Suprapubic skin (tissue), 3 donors: ENCODE data around the gene TMEM52.

ENCODE experiments used
- EP300 ChIP-seq: sonication (generic); formaldehyde crosslinking; IDR thresholded peaks from one replicate; pipeline ENCODE4 v1.6.1; 2017; ENCODE audit warnings: antibody characterized with exemption
- POLR2A ChIP-seq, 2 donors: fragments of 450-650 bp; IDR thresholded peaks; one replicate each; pipeline ENCODE4 v1.6.1; 2017; ENCODE audit warnings: antibody characterized with exemption in 2 of 2, mild to moderate bottlenecking in 2 of 2, moderate library complexity in 2 of 2
- TF ChIP-seq, protein P1 (sequence below), 2 donors: fragments of 200-600 bp in 1 of 2; fragments of 450-650 bp in 1 of 2; sonication (generic) in 1 of 2; IDR thresholded peaks; one replicate each; pipeline ENCODE4 v1.5.1; 2016 to 2019; ENCODE audit warnings: antibody characterized with exemption in 2 of 2, mild to moderate bottlenecking in 1 of 2, moderate library complexity in 1 of 2

DNA sequence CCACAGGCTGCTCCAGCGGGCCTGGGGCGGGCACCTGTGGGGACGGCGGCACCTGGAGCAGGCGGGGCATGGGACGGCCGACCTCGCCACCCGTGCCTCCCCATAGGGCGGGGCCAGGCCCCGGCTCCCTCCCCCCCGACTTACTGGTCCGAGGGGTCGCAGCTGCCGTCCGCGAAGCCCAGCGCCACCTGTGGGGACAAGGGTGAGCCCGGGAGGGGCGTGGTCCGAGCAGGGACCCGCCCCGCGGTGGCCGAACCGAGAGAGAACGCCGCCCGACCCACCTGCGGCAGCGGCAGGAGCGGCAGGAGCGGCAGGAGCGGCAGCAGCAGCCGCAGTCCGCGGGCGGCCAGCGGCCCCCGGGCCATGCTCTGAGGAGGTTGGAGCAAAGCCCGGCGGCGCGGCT lies at the start of gene TMEM52:
- no peak for TF ChIP-seq POLR2A (IDR thresholded peaks at IDR 0.05)
- TF ChIP-seq EP300, result no peak
- TF ChIP-seq, protein P1, sequence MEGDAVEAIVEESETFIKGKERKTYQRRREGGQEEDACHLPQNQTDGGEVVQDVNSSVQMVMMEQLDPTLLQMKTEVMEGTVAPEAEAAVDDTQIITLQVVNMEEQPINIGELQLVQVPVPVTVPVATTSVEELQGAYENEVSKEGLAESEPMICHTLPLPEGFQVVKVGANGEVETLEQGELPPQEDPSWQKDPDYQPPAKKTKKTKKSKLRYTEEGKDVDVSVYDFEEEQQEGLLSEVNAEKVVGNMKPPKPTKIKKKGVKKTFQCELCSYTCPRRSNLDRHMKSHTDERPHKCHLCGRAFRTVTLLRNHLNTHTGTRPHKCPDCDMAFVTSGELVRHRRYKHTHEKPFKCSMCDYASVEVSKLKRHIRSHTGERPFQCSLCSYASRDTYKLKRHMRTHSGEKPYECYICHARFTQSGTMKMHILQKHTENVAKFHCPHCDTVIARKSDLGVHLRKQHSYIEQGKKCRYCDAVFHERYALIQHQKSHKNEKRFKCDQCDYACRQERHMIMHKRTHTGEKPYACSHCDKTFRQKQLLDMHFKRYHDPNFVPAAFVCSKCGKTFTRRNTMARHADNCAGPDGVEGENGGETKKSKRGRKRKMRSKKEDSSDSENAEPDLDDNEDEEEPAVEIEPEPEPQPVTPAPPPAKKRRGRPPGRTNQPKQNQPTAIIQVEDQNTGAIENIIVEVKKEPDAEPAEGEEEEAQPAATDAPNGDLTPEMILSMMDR (IDR thresholded peaks at IDR 0.05), result no peak
